Gastrocnemius medialis (tissue), 4 donors: ENCODE data around the gene SGTA. TPM values are rescaled to one million over a fixed set of nuclear protein-coding genes. Genes with fewer than 3 reads are reported as not detected.

ENCODE experiments used
- ATAC-seq, 2 donors: fragments of 150-250 bp; one replicate each; pipeline ENCODE4 v1.9.1; 2016
- DNase-seq, 2 donors: peaks; one replicate each; pipeline ENCODE4 v3.0.0-alpha.2; 2019
- H3K27ac ChIP-seq, 4 donors: fragments of 200-600 bp; sonication (generic); 1 replicate in 1 of 4; 2 replicates in 3 of 4; pipeline ENCODE4 v1.5.1; 2016 to 2018; ENCODE audit warnings: mild to moderate bottlenecking in 2 of 4, moderate library complexity in 1 of 4
- H3K27me3 ChIP-seq, 3 donors: fragments of 200-600 bp; sonication (generic) in 2 of 3; 1 replicate in 1 of 3; 2 replicates in 2 of 3; pipeline versions ENCODE4 v1.5.1 to v1.6.0; 2016 to 2019; ENCODE audit warnings: mild to moderate bottlenecking in 1 of 3, moderate library complexity in 1 of 3
- H3K36me3 ChIP-seq, 2 donors: fragments of 200-600 bp; sonication (generic) in 1 of 2; one replicate each; pipeline ENCODE4 v1.5.1; 2017 to 2018
- H3K4me1 ChIP-seq, 2 donors: fragments of 200-600 bp; sonication (generic) in 1 of 2; one replicate each; pipeline ENCODE4 v1.5.1; 2016 to 2017; ENCODE audit warnings: mild to moderate bottlenecking in 2 of 2
- H3K4me3 ChIP-seq, 4 donors: fragments of 200-600 bp; sonication (generic) in 3 of 4; 1 replicate in 1 of 4; 2 replicates in 3 of 4; pipeline ENCODE4 v1.5.1; 2016 to 2019; ENCODE audit warnings: mild to moderate bottlenecking in 2 of 4
- H3K9me3 ChIP-seq, 3 donors: fragments of 200-600 bp; sonication (generic) in 2 of 3; 1 replicate in 1 of 3; 2 replicates in 2 of 3; pipeline ENCODE4 v1.5.1; 2016 to 2019
- POLR2A ChIP-seq, 2 donors: fragments of 450-650 bp; IDR thresholded peaks; one replicate each; pipeline ENCODE4 v1.6.1; 2017; ENCODE audit warnings: antibody characterized with exemption in 2 of 2, mild to moderate bottlenecking in 2 of 2, moderate library complexity in 2 of 2
- in situ Hi-C, 4 donors: fragments of 200-750 bp; cut with MboI; loops; one replicate each; pipeline versions ENCODE4 v1.15.0 to v1.8.0; 2017; ENCODE audit warnings: low sequenced_read_pairs in 4 of 4
- intact Hi-C: fragments of 100-400 bp; cut with DNase I; formaldehyde crosslinking; loops from one replicate; pipeline ENCODE4 v1.15.1; 2023; ENCODE audit warnings: low total_unique reads
- total RNA-seq, 4 donors: library from RNA; depleted of rRNA; stranded (reverse); fragments of >200 nt; gene quantifications; one replicate each; pipeline versions ENCODE4 v1.1.0 to v1.2.3, GENCODE V29; 2016
- TF ChIP-seq, protein P1 (sequence below), 5 experiments: fragments of 450-650 bp in 3 of 5; fragments of 200-600 bp in 2 of 5; sonication (generic) in 2 of 5; IDR thresholded peaks in 4 of 5; conservative IDR thresholded peaks in 1 of 5; 1 replicate in 4 of 5; 2 replicates in 1 of 5; pipeline ENCODE4 v1.5.1; 2016 to 2019; ENCODE audit warnings: antibody characterized with exemption in 5 of 5, mild to moderate bottlenecking in 3 of 5, moderate library complexity in 3 of 5

The SGTA gene
- total RNA-seq, 4 donors from 2014 or later, result 70.0 to 114 (median 91.2) TPM

DNA sequence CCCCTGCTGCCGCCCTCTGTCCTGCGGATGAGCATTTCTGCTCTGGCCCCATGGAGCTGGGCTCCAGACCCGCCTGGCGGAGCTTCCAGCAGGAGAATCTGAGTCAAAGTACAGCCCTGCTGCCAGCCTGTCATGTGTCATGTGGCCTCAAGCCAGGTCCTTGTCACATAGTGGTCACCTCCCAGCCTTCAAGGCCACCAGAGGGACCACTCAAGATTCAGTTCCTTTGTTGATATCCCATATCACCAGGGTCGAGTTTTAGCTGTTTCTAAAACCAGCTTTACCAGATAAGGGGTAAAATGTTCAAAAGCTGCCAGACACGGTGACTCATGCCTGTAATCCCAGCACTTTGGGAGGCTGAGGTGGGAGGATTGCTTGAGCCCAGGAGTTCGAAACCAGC, 15.7 kb upstream of the SGTA start:
- Histone ChIP-seq H3K4me3 (no peak overlapping the region), H3K27me3 (no peaks in the 10 kb centered on the region), H3K9me3 (no peaks in the 10 kb centered on the region), H3K4me1 (no peaks in the 10 kb centered on the region), H3K27ac (peak overlapping the region in 3 of 4 donors; percentile 36 to 38 (median 37)), H3K36me3 (peaks cover 0 to 54% of the 10 kb centered on the region in 2 donors)
- in situ Hi-C loops, result no loop called here
- peak in 1 of 2 donors; percentile 65 for ATAC-seq
- no peak for TF ChIP-seq POLR2A (IDR thresholded peaks at IDR 0.05)
- DNase-seq, result peak in 1 of 2 donors; percentile 51
- intact Hi-C loops, result no loop called here

GRCh38 chr19:2798158-2798685, 15.1 kb upstream of the SGTA start:
- H3K4me1 ChIP-seq, result no peaks in the 10 kb centered on the region
- ATAC-seq, result peak in 1 of 2 donors; percentile 11
- in situ Hi-C loops (no loop called here), intact Hi-C loops (no loop called here)
- peak overlapping the region in 2 of 4 donors; percentile 36 to 38 for H3K27ac ChIP-seq
- TF ChIP-seq, protein P1, sequence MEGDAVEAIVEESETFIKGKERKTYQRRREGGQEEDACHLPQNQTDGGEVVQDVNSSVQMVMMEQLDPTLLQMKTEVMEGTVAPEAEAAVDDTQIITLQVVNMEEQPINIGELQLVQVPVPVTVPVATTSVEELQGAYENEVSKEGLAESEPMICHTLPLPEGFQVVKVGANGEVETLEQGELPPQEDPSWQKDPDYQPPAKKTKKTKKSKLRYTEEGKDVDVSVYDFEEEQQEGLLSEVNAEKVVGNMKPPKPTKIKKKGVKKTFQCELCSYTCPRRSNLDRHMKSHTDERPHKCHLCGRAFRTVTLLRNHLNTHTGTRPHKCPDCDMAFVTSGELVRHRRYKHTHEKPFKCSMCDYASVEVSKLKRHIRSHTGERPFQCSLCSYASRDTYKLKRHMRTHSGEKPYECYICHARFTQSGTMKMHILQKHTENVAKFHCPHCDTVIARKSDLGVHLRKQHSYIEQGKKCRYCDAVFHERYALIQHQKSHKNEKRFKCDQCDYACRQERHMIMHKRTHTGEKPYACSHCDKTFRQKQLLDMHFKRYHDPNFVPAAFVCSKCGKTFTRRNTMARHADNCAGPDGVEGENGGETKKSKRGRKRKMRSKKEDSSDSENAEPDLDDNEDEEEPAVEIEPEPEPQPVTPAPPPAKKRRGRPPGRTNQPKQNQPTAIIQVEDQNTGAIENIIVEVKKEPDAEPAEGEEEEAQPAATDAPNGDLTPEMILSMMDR (IDR thresholded peaks at IDR 0.05 in 4 of 5, conservative IDR thresholded peaks at IDR 0.05 in 1 of 5), result no peak
- DNase-seq, result no peak
- no peaks in the 10 kb centered on the region for H3K27me3 ChIP-seq
- no peak overlapping the region for H3K4me3 ChIP-seq
- peaks cover 0 to 54% of the 10 kb centered on the region in 2 donors for H3K36me3 ChIP-seq
- no peaks in the 10 kb centered on the region for H3K9me3 ChIP-seq

DNA sequence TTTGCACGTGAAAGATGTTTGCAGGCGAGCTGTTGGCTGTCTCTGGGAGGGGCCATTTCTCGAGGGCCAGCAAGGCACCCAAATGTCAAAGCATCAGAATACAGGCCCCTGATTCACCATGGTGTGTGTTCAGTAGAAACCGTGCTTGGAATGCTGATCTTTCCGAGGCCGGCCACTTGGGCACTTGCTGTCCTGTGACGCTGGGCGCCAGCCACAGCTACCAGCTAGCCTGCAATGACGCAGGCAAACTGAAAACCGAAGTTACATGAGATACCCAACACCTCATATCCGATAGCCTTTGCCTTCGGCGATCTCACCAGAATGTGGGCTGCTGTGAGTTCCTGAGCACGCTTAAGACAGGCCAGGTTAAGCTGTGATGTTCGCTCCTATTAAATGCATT, 14.2 kb upstream of the SGTA start:
- peaks cover 0 to 58% of the 10 kb centered on the region in 2 donors for H3K36me3 ChIP-seq
- TF ChIP-seq POLR2A (IDR thresholded peaks at IDR 0.05), result no peak
- TF ChIP-seq, protein P1 (IDR thresholded peaks at IDR 0.05 in 4 of 5, conservative IDR thresholded peaks at IDR 0.05 in 1 of 5), result no peak
- no peaks in the 10 kb centered on the region for H3K27me3 ChIP-seq
- ATAC-seq, result no peak
- in situ Hi-C loops, result no loop called here
- intact Hi-C loops, result no loop called here
- no peaks in the 10 kb centered on the region for H3K9me3 ChIP-seq
- no peak overlapping the region for H3K27ac ChIP-seq
- DNase-seq, result no peak
- no peak overlapping the region for H3K4me3 ChIP-seq
- H3K4me1 ChIP-seq, result no peaks in the 10 kb centered on the region

DNA sequence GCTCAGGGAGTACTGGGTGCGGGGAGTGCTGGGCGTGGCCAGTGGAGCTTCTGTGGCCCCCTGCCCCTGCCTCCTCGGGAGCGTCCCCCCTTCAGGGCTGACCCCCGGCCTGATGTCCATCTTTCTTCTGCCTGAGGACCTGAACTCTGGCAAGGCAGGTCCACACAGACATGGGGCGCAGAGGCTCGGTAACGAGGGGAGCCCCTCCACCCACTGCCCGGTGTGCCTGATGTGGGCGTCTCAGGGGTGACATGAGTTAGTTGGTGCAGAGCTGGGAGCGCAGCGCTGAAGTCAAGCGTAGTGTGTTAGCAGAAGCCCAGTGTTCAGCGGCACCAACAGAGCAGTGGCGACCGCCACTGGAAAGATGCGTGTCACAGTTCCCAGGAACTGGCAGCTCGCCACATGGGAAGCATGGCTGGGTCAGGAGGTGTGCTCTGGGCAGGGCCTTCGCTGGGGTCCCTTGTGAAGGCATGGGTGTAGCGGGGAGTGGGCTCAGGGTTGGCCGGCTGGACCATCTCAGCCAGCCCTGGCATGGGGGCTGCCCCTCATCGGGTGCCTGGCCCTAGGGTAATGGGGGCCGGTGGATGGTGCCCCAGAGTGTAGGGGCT, 13.7 kb upstream of the SGTA start:
- no peak for ATAC-seq
- intact Hi-C loops, result no loop called here

More for the DNA sequence above, 13.7 kb upstream of the SGTA start:
- no peak for TF ChIP-seq POLR2A (IDR thresholded peaks at IDR 0.05)
- TF ChIP-seq, protein P1 (IDR thresholded peaks at IDR 0.05 in 4 of 5, conservative IDR thresholded peaks at IDR 0.05 in 1 of 5), result no peak
- DNase-seq, result no peak
- Histone ChIP-seq H3K9me3 (no peaks in the 10 kb centered on the region), H3K4me3 (no peak overlapping the region), H3K36me3 (peaks cover 0 to 64% of the 10 kb centered on the region in 2 donors), H3K27me3 (no peaks in the 10 kb centered on the region), H3K27ac (no peak overlapping the region), H3K4me1 (no peaks in the 10 kb centered on the region)
- in situ Hi-C loops, result no loop called here
